Measurements from ENCODE around the gene MXD3. TPM values are rescaled to one million over a fixed set of nuclear protein-coding genes. Genes with fewer than 3 reads are reported as not detected.

Gene MXD3
- total RNA-seq, 4 donors from 2014 or later = 0.90 to 7.8 (median 3.5) TPM

GRCh38 chr5:177355162-177355867, 43.6 kb upstream of the MXD3 start:
- no peaks in the 10 kb centered on the region for H3K9me3 ChIP-seq
- TF ChIP-seq CTCF (IDR thresholded peaks at IDR 0.05 in 4 of 5, conservative IDR thresholded peaks at IDR 0.05 in 1 of 5) (no peak), POLR2A (IDR thresholded peaks at IDR 0.05) (no peak)
- in situ Hi-C loops (cut with MboI; ENCODE audit: low sequenced_read_pairs in 4 of 4) = no loop called here
- no peaks in the 10 kb centered on the region for H3K36me3 ChIP-seq
- peaks cover 18 to 22% of the 10 kb centered on the region in 2 donors for H3K4me1 ChIP-seq
- no peaks in the 10 kb centered on the region for H3K27me3 ChIP-seq
- no peak overlapping the region for H3K4me3 ChIP-seq
- DNase-seq = no peak
- ATAC-seq = no peak
- no peak overlapping the region for H3K27ac ChIP-seq
- intact Hi-C loops (cut with DNase I; ENCODE audit: low total_unique reads) = no loop called here

- in situ Hi-C loops (cut with MboI; ENCODE audit: low sequenced_read_pairs in 4 of 4) (no loop called here), intact Hi-C loops (cut with DNase I; ENCODE audit: low total_unique reads) (no loop called here)
- ATAC-seq (no peak), DNase-seq (no peak)
- Histone ChIP-seq H3K36me3 (peaks cover 0 to 5% of the 10 kb centered on the region in 2 donors), H3K4me1 (peaks cover 24 to 28% of the 10 kb centered on the region in 2 donors), H3K27ac (no peak overlapping the region), H3K9me3 (no peaks in the 10 kb centered on the region), H3K4me3 (no peak overlapping the region), H3K27me3 (no peaks in the 10 kb centered on the region)
- TF ChIP-seq POLR2A (IDR thresholded peaks at IDR 0.05) (no peak), CTCF (IDR thresholded peaks at IDR 0.05 in 4 of 5, conservative IDR thresholded peaks at IDR 0.05 in 1 of 5) (no peak)
Measured at GRCh38 chr5:177354711-177355110, 43.0 kb upstream of the MXD3 start.

DNA sequence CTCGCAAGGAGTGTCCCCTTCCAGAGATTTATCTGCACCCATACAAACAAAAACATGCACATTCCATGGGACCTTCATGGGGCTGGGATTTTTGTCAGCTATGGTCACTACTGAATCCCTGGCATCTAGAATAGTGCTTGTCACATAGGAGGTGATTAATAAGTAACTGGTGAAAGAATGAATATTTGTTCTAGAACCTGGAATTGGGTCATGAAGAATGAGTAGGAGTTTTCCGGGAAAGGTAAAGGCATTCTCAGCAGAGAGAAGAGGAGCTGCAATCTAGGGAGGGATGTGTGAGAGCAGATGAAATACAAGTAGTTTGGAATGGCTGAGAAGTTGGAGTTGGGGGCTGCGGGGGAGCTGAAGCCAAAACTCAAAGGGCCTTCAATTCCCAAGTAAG, 42.6 kb upstream of the MXD3 start:
- Histone ChIP-seq H3K4me3 (no peak overlapping the region), H3K4me1 (peaks cover 29 to 32% of the 10 kb centered on the region in 2 donors), H3K36me3 (peaks cover 0 to 8% of the 10 kb centered on the region in 2 donors), H3K27ac (no peak overlapping the region), H3K9me3 (no peaks in the 10 kb centered on the region), H3K27me3 (no peaks in the 10 kb centered on the region)
- in situ Hi-C loops (cut with MboI; ENCODE audit: low sequenced_read_pairs in 4 of 4) (no loop called here), intact Hi-C loops (cut with DNase I; ENCODE audit: low total_unique reads) (no loop called here)
- TF ChIP-seq POLR2A (IDR thresholded peaks at IDR 0.05) (no peak), CTCF (IDR thresholded peaks at IDR 0.05 in 4 of 5, conservative IDR thresholded peaks at IDR 0.05 in 1 of 5) (no peak)
- ATAC-seq (no peak), DNase-seq (no peak)

DNA sequence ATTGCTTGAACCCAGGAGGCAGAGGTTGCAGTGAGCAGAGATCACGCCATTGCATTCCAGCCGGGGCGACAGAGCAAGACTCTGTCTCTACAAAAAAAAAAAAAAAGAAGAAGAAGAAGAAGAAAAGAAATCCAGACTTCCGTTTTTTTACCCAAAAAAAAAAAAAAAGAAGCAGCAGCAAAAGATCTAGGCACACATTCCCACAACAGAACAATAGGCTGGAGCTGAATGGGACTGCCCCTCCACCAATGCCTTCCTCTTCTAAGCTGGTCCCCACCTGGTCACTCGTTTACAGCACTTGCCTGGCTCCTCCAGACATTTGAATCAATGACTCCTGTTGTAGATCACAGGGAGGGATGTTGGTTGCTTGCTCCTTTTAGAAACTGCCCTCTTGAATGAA, 41.4 kb upstream of the MXD3 start:
- Histone ChIP-seq H3K36me3 (peaks cover 0 to 8% of the 10 kb centered on the region in 2 donors), H3K27me3 (no peaks in the 10 kb centered on the region), H3K4me3 (no peak overlapping the region), H3K9me3 (no peaks in the 10 kb centered on the region), H3K4me1 (peaks cover 25 to 27% of the 10 kb centered on the region in 2 donors), H3K27ac (no peak overlapping the region)
- in situ Hi-C loops (cut with MboI; ENCODE audit: low sequenced_read_pairs in 4 of 4) (no loop called here), intact Hi-C loops (cut with DNase I; ENCODE audit: low total_unique reads) (no loop called here)
- ATAC-seq (no peak), DNase-seq (no peak)
- TF ChIP-seq CTCF (IDR thresholded peaks at IDR 0.05 in 4 of 5, conservative IDR thresholded peaks at IDR 0.05 in 1 of 5) = no peak
- TF ChIP-seq POLR2A (IDR thresholded peaks at IDR 0.05) = no peak

All from gastrocnemius medialis (tissue), 4 donors.